Testis (tissue), 2 donors: ENCODE data around the gene NUMB.

Experiments used
- POLR2A ChIP-seq: fragments of 450-650 bp; IDR thresholded peaks from one replicate; pipeline ENCODE4 v1.6.1; 2017; ENCODE audit warnings: antibody characterized with exemption, mild to moderate bottlenecking, moderate library complexity
- TF ChIP-seq, protein P1 (sequence below), 3 experiments: fragments of 450-650 bp in 2 of 3; fragments of 200-600 bp in 1 of 3; sonication (generic) in 1 of 3; IDR thresholded peaks; one replicate each; pipeline ENCODE4 v1.5.1; 2016 to 2019; ENCODE audit warnings: antibody characterized with exemption in 3 of 3, mild to moderate bottlenecking in 2 of 3, moderate library complexity in 1 of 3

- TF ChIP-seq, protein P1, sequence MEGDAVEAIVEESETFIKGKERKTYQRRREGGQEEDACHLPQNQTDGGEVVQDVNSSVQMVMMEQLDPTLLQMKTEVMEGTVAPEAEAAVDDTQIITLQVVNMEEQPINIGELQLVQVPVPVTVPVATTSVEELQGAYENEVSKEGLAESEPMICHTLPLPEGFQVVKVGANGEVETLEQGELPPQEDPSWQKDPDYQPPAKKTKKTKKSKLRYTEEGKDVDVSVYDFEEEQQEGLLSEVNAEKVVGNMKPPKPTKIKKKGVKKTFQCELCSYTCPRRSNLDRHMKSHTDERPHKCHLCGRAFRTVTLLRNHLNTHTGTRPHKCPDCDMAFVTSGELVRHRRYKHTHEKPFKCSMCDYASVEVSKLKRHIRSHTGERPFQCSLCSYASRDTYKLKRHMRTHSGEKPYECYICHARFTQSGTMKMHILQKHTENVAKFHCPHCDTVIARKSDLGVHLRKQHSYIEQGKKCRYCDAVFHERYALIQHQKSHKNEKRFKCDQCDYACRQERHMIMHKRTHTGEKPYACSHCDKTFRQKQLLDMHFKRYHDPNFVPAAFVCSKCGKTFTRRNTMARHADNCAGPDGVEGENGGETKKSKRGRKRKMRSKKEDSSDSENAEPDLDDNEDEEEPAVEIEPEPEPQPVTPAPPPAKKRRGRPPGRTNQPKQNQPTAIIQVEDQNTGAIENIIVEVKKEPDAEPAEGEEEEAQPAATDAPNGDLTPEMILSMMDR (IDR thresholded peaks at IDR 0.05): no peak
- TF ChIP-seq POLR2A: no peak
These were observed 92.6 kb downstream of the NUMB start for GRCh38 chr14:73365727-73366126.
